HG03045 (cell line): ENCODE data around the gene ELAVL4.
"Not testable (repeated sequence)": the region's sequence is repeated elsewhere in the genome, so short reads cannot be mapped to it uniquely, and the experiment has no call there.

ENCODE experiments used
- ATAC-seq: cut with Tn5 transposase; IDR thresholded peaks from one replicate; pipeline ENCODE4 v1.9.1; 2021; ENCODE audit warnings: mild to moderate bottlenecking, moderate library complexity; ENCODE audit not compliant: unreplicated experiment

ELAVL4 gene

GRCh38 chr1:50123071-50123470, 14.4 kb downstream of the ELAVL4 start:
- ATAC-seq = no peak

- ATAC-seq = no peak
Observed at GRCh38 chr1:50126927-50127715, 18.4 kb downstream of the ELAVL4 start.

GRCh38 chr1:50129201-50129600, 20.5 kb downstream of the ELAVL4 start:
- no peak for ATAC-seq

GRCh38 chr1:50132347-50132894, 23.7 kb downstream of the ELAVL4 start:
- no peak for ATAC-seq

GRCh38 chr1:50135716-50136115, 27.0 kb downstream of the ELAVL4 start:
- ATAC-seq = no peak

- ATAC-seq = no peak
Observed at GRCh38 chr1:50139339-50140181, 30.8 kb downstream of the ELAVL4 start.

GRCh38 chr1:50140182-50140447, 31.4 kb downstream of the ELAVL4 start:
- no peak for ATAC-seq

GRCh38 chr1:50147191-50147850, 38.6 kb downstream of the ELAVL4 start:
- no peak for ATAC-seq

- ATAC-seq = no peak
Observed at GRCh38 chr1:50148142-50148923, 39.6 kb downstream of the ELAVL4 start.

GRCh38 chr1:50152236-50152635, 43.5 kb downstream of the ELAVL4 start:
- no peak for ATAC-seq

- no peak for ATAC-seq
Observed at GRCh38 chr1:50155541-50155940, 46.8 kb downstream of the ELAVL4 start.

GRCh38 chr1:50156241-50157010, 47.7 kb downstream of the ELAVL4 start:
- ATAC-seq = no peak

- ATAC-seq = no peak
Observed at GRCh38 chr1:50157306-50157941, 48.7 kb downstream of the ELAVL4 start.

- ATAC-seq = no peak
Observed at GRCh38 chr1:50158421-50158820, 49.7 kb downstream of the ELAVL4 start.

GRCh38 chr1:50163680-50164079, 55.0 kb downstream of the ELAVL4 start:
- no peak for ATAC-seq

- not testable (repeated sequence) for ATAC-seq
Observed at GRCh38 chr1:50166351-50166750, 57.6 kb downstream of the ELAVL4 start.

- ATAC-seq = no peak
Observed at GRCh38 chr1:50172299-50172698, 63.6 kb downstream of the ELAVL4 start.

GRCh38 chr1:50174101-50174500, 65.4 kb downstream of the ELAVL4 start:
- no peak for ATAC-seq
